HG02981 (cell line): Measurements from ENCODE around the gene CCSER1.

Experiments
- ATAC-seq: cut with Tn5 transposase; IDR thresholded peaks from one replicate; pipeline ENCODE4 v1.9.1; 2021; ENCODE audit warnings: mild to moderate bottlenecking, moderate library complexity; ENCODE audit not compliant: unreplicated experiment

Gene CCSER1

DNA sequence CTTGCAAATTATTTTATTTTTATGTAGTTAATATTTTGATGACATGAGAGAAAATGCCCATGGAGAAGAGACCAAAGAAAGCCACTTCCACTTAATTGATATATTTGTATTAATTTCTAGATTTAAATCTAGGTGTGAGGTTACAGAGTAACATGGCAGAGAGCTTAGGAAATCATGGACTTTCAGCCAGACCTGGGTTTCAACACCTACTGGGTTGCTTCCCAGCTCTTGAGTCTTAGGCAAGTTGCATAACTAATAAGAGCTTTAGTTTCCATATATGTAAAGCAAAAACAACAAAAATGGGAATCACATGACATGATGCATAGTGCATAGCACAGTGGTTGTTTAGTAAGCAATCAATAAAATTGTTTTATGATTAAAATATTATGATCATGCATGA lies 413.3 kb downstream of the CCSER1 start:
- no peak for ATAC-seq

DNA sequence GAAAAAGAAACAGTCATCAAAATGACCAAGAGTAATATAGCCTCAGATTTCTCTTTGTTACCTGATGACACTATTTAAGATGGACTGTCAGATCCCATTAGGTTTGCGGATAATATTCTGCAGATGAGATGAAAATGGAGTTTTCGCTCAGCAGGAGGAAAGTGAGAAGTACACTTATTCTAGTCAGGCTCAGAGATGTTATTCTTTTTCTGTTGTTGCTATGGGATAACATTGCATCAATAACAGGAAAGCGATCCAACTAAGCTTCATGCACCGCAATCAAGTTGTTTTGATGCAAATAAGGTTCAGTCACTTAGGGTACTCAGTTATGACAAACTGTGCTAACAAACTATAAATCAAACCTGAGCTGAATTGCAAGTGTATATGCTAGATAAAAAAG lies 415.0 kb downstream of the CCSER1 start:
- no peak for ATAC-seq

DNA sequence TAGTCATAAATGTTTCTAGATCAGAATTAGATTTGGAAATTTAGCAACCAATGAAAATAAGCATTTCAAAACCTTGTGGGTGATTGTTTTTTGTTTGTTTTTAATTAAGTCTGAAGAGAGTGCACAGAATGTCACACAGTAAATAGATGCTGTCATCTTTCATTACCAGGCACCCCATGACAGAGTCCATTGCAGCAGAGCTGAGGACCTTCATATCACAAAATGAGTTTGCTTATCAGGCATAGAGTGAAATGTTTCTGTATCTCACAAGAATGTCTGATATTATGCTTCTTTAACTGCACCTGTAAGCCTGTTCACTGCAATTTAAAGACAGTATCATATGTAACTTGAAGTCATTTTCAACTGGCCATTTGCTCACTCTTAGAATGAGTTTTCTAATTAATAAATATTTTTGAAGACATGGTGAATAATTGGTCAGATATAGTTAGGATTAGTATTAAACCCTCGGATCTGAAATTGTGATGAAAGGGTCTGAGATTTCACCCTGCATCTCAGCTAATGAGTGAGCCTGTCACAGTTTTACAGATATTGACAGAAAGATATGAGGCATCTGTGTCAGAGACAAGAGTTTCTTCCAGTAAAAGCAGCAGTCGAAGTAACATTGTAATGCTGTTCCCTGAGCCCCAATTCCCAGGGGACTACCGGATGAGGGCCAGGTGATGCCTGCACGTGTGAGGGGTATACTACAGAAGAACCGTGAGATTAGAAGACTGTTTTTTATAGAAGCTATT lies 416.4 kb downstream of the CCSER1 start:
- no peak for ATAC-seq

DNA sequence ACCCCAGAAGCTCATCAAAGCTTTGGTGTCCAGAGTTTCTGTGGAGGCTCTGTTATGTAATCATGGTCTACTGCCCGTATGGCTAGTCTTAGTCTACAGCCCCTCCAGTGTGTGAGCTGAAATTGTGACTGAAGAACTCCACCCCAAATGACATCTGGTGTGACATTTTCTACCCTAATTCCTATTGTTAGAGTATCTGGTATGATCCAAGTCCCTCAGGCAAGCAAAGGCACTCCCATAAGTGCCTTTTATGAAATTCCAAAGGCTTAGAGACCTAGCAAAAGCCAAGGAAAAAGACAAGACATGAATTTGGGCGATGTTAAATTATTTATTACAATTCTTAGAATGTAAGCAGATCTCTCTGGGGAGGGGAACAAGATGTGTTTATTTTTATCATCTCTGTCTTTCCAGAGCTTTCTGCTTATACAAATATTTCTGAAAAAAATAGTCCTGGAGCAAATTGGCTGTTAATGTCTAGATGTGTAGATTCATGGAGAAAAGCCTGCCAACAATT lies 417.4 kb downstream of the CCSER1 start:
- ATAC-seq: no peak

DNA sequence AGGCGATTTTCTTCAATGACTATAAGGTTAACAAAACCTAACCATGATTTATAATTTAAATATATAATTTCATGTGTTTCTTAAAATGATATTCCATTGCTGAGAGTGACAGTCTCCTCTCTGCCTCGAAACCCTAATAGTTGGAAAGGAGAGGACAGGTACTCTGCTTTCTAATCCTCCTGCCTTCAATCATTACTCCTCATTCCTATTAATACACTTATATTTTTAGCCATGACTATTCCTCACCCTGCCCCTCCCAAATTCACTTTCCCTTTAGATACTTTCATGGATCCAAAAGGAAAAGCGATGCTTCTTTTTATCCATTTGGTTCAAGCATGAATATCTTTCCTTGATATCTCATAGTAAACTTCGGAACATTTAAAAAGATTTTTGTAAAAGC lies 418.2 kb downstream of the CCSER1 start:
- ATAC-seq: no peak

DNA sequence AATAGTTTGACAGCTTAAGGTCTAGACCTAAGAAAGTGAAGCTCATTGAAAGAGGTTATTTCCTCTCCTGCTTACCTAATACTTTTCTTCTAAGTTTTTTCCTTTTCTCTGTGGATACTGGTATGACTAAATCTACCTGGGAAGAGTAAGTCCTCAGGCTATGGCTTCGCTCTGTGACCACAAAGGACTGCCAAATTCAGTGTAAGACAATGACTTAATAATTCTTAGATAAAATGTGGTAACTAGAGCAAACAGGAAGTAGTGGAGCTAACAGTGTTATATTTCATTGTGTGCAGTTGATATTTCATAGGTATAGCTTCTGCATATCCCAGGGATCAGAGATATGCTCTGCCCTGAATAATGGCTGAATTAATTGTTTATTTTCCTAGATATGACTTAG lies 418.9 kb downstream of the CCSER1 start:
- ATAC-seq: no peak

DNA sequence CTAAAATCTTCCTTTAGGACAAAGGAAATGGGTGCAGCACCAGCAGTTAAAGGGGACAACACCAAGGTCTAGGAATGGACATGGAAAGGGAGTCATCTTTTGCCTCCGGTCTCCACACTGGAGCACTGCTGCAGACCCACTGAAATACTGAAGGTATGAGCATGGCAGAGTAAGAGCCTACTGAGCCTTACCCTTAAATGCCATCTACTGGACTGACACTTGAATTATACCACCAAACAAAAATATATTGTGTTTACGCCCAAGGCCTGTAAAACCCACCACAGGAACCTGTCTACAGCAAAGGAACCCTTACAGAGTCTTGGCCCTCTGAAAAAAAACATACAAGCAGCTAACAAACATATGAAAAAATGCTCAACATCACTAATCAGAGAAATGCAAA lies 443.4 kb downstream of the CCSER1 start:
- no peak for ATAC-seq

DNA sequence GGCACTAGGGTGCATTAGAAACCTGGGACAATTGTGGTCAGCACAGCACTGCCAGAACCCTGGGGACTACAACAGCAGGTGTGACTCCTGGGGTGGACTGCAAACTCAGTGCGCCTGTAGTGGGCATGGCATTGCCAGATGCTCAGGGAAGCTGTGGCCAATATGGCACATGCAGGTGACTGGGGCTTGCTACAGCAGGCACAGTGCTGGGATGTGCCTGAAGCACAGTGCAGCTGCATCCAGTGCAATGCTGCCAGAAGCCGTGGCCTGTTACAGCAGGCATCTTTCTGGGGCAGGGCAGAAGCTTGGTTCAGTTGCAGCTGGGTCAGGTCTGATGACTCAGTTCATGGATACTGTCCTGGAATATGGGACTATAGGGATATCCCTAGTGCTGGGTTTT lies 445.8 kb downstream of the CCSER1 start:
- no peak for ATAC-seq

DNA sequence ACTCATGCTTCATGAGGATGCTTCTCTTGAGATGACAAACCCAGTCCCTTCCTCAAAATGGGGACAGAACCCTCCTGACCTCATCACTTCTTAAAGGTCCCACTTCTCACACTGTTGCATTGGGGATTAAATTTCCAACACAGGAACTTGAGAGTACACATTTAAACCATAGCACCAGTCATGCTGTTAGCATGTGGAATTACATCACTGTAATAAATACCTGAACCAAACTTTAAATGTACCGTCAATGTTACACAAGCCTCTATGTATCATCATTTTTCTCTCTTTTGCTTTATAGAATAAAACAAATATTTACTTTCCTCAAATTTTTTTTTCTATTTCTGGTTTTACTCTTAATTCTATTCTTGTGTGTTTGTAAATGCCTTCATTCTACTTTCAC lies 448.2 kb downstream of the CCSER1 start:
- no peak for ATAC-seq

DNA sequence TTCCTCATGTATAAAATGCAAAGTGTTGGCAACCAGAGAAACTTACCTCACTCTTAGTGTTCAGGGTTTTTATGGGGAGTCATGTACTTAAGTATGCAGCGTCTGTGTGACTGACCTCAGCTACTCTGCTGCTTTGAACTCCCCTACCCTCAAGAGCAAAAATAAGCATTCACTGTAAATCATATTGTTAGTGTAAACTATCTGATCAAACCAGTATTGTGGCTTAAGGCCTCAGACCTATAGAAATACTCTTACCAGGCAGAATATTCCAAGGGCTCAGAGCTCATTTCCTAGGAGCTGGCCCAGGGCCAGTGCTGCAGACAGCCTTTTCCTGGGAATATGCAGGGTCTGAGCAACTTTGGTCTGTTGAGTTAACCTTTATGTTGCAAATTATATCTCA lies 453.1 kb downstream of the CCSER1 start:
- no peak for ATAC-seq

DNA sequence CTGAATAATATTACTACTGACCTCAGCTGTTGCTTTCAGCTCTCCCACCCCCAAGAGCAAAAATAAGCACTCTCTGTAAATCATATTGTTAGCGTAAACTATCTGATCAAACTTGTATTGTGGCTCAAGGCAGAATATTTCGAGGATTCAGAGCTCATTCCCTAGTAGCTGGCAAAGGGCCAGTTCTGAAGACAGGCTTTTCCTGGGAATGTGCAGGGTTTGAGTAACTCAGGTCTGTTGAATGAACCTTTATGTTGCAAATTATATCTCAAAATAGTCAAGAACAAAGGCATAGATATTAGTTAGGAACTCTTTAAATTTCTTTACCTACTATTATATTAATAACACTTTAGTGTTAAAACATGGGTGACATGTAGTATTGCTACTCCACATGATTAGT lies 454.9 kb downstream of the CCSER1 start:
- no peak for ATAC-seq

DNA sequence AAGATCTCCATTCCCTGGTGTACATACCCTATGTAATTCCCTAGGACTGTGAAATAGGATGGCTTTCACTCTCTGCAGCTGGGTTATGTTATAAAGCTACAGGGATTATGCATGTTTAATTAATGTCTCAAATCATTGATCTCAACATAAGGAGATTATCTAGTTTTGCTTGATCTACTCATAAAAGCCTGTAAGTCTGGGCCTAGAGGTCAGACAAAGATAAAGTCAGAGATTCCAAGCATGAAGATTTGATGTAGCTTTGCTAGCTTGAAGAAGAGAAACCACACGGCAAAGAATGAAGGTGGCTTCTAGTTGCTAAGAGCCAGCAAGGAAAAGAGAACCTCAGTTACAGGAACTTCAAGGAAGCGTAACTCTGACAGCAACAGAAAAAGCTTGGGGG lies 456.9 kb downstream of the CCSER1 start:
- no peak for ATAC-seq

DNA sequence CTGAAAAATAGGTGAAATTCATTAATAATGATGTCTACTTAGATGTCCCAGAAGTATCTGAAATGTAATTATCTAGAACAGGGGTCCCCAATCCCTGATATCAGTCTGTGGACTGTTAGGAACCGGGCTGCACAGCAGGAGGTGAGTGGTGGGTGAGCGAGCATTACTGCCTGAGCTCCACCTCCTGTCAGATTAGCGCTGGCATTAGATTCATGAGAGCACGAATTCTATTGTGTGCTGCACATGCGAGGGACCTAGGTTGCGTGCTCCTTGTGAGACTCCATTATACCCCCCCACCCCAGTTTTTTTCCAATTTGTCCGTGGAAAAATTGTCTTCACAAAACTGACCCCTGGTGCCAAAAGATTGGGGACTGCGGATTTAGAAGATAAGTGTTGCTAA lies 458.8 kb downstream of the CCSER1 start:
- ATAC-seq: no peak

DNA sequence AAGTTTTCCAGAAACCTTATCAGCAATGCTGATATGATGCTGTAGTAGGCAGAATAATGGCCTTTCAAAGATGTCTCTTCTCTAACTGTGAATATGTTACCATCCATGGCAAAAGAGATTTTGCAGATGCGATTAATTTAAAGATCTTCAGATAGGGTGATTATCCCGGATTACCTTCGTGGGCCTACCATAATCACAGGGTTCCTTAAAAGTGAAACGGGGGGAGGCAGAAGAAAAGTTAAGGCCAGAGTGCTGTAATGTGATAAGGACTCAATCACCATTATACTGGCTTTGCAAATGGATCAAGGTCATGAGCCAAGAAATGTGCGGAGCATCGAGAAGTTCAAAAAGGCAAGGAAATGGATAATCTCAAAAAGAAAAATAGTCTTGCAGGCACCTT lies 459.6 kb downstream of the CCSER1 start:
- ATAC-seq: no peak

DNA sequence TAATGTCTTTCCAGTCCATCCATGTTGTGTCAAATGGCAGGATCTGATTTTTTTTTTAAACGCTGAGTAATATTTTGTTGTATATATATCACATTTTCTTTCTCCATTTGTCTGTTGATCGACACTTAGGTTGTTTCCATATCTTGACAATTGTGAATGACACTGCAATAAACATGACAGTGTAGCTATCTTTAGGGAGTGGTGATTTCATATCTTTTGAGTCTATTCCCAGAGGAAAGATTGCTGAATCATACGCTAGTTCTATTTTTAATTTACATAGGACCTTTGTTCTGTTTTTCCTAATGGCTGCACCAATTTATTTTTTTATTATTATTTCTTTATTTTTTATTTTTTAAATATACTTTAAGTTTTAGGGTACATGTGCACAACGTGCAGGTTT lies 470.7 kb downstream of the CCSER1 start:
- no peak for ATAC-seq

DNA sequence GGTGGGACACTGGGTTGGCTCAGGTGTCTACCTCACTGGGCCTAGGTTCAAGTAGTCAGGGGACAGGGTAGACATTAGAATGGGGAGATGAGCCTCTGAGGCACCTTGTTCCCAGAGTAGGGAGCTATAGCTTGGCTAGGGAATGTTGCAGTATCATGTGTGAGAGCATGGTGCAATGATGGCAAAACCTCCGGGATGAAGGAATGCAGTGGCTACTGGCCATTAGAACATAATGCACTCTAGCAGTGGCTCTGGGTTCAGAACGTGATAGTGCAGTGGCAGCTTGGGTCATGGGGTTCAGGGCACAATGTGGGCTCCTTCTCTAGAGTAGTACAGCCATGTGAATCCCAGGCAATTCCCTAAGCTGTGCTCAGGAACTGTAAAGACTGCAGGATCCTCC lies 471.5 kb downstream of the CCSER1 start:
- no peak for ATAC-seq

DNA sequence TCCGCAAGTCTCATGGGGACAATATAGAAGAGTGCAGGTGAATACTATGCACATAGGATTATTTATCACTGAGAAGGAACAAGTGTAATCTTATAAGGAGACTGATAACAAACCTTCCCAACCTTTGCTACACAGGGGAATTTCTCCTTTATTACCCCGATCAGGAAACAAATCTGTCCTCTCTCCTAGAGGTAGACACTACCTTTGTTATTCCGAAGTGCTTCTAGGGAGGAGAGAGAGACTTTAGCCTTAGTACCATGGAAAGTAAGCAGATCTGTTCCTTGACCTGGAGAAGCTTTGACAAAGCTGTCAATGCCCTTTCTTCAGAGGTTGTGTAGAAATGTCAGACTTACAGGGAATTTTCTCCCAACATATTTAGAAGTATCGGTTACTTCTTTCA lies 475.5 kb downstream of the CCSER1 start:
- no peak for ATAC-seq

DNA sequence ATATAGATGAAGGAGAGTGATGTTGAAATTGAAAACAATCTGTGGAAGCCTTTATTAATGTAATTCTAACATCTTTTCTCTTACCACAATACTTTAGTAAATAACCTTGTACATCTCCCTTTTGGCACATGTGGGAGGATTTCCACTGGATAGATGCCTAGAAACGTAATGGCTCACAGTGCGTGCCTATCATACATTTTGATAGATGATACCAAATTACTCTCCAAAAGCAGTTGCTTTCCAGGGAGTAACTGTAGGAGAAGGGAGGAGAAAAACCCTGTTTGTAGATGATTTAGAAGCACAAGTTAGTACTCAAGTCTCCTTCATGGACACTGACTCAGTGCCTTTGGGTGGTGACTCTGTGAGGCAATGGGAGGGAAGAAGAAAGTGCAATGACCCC lies 476.3 kb downstream of the CCSER1 start:
- no peak for ATAC-seq

DNA sequence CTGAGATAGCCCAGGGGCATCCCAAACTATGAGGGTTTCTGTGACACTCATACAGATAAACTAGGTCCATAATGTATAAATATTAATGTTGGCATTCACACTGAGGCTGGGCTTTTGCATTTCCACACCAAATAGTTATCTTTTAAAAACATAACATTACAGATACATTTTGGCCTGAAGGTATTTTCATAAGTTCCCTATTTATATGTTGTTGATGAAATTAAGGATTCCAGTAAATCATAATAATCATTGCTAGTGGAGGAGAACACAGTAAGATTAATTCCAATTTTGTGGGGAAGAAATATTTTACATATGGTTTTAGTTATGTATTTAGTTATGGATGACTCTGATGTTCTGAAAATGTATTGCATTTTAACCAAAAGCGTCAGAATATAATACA lies 479.6 kb downstream of the CCSER1 start:
- ATAC-seq: no peak

DNA sequence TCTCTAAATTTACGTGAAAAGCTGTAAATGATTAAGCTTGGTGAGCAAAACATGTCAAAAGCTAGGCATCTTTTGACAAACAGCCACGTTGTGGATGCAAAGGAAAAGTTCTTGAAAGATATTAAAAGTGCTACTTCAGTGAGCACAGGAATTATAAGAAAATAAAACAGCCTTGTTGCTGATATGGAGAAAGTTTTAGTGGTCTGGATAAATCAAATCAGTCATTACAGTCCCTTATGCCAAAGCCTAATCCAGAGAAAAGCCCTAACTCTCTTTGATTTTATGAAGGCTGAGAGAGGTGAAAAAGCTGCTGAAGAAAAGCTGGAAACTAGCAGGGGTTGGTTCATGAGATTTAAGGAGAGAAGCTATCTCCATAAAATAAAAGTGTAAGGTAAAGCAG lies 487.2 kb downstream of the CCSER1 start:
- no peak for ATAC-seq

DNA sequence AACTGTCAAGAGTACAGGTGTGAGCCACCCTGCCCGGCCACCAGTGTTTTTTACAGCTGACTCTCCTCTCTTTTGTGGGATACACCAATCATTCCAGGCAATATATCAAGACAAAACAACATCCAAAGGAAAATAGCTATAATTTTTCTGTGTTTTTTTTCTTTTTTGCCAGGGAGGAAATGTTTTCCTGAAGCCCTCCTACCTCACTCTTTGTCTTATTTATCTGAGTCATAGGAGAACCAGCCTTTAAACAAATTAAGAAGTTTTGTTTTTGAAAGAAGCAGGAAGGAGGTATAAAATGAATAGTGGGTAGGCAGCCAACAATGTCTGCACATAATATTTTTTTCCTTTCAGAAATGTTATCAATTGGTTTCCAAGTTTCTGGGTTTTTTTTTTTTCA lies 493.9 kb downstream of the CCSER1 start:
- no peak for ATAC-seq

DNA sequence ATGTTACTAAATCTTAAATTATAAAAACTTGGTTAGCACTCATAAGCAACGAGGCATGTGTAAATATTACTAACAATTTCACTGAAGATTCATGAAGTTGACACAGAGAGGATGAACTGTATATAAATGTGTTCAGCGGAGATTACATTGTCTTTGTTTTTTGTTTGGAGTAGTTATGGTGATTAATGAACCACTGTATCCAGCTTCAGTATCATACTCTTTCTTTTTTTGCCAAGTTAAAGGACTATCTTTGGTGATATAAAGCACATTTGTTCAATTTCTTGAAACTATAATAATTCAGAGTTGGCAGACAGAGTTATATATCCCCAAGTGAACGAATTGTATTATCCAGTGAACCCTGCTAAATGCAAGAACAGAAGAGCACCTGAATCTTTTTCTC lies 497.6 kb downstream of the CCSER1 start:
- ATAC-seq: no peak
